Measurements from ENCODE around the gene GFI1B.
"Not testable (repeated sequence)": the region's sequence is repeated elsewhere in the genome, so short reads cannot be mapped to it uniquely, and the experiment has no call there.

DNA sequence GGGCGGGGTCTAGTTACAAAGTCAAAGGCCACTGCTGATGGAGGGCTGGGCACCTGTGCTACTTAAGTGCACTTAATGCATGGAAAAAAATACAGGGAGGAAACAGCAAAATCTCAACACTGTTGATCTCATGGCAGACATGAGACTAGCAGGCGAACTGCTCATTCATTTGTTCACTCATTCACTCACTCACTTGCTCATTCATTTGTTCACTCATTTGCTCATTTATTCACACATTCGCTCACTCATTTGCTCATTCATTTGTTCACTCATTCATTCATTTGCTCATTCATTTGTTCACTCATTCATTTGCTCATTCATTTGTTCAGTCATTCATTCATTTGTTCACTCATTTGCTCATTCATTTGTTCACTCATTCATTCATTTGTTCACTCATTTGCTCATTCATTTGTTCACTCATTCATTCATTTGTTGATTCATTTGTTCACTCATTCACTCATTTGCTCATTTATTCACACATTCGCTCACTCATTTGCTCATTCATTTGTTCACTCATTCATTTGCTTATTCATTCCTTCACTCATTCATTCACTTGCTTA lies 11.6 kb downstream of the GFI1B start:
- TF ChIP-seq, protein P1, sequence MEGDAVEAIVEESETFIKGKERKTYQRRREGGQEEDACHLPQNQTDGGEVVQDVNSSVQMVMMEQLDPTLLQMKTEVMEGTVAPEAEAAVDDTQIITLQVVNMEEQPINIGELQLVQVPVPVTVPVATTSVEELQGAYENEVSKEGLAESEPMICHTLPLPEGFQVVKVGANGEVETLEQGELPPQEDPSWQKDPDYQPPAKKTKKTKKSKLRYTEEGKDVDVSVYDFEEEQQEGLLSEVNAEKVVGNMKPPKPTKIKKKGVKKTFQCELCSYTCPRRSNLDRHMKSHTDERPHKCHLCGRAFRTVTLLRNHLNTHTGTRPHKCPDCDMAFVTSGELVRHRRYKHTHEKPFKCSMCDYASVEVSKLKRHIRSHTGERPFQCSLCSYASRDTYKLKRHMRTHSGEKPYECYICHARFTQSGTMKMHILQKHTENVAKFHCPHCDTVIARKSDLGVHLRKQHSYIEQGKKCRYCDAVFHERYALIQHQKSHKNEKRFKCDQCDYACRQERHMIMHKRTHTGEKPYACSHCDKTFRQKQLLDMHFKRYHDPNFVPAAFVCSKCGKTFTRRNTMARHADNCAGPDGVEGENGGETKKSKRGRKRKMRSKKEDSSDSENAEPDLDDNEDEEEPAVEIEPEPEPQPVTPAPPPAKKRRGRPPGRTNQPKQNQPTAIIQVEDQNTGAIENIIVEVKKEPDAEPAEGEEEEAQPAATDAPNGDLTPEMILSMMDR (IDR thresholded peaks at IDR 0.05; ENCODE audit: insufficient read depth, low read depth, low read length), result not testable (repeated sequence)
- TF ChIP-seq EZH2 (IDR thresholded peaks at IDR 0.05; ENCODE audit: insufficient read depth, low read length), result not testable (repeated sequence)
